Left cardiac atrium (tissue), 4 donors: Measurements from ENCODE around the gene FABP2. TPM values are rescaled to one million over a fixed set of nuclear protein-coding genes. Genes with fewer than 3 reads are reported as not detected.
A peak's percentile ranks its signal among the peaks of the same experiment; 100 is the strongest.
"Not testable (repeated sequence)": the region's sequence is repeated elsewhere in the genome, so short reads cannot be mapped to it uniquely, and the experiment has no call there.

ENCODE experiments used
- ATAC-seq, 2 donors: fragments of 200-7000 bp; cut with Tn5 transposase; one replicate each; pipeline ENCODE4 v1.9.1; 2020; ENCODE audit warnings: mild to moderate bottlenecking in 2 of 2, moderate library complexity in 2 of 2
- DNase-seq: peaks from one replicate; pipeline ENCODE4 v3.0.0-alpha.2; 2020
- intact Hi-C, 2 donors: fragments of 100-400 bp; cut with DNase I; formaldehyde crosslinking; loops; one replicate each; pipeline versions ENCODE4 v1.14.1 to v1.15.1; 2022 to 2023
- long read RNA-seq: library from polyadenylated mRNA; unstranded; transcript quantifications from one replicate; pipeline ENCODE4 v2.0.0, GENCODE V29; 2021
- total RNA-seq, 2 donors: library from RNA; stranded (reverse); fragmentation: NEBNext Ultra II Directional; extraction: Animal tissue kit (Norgen Biotek cat#: 25700); gene quantifications; one replicate each; pipeline ENCODE4 v1.2.1, GENCODE V29; 2021
- donor health status: DM: no; HTN: yes; CAD: no.
- donor health status: DM: no; HTN: yes; CAD: no; lungs with severe emphysema.
- donor health status: DM: yes; HTN: yes; CAD: no.
- donor health status: Dilated cardiomyopathy.

The FABP2 gene
- not detected for total RNA-seq
- long read RNA-seq = 0 reads

GRCh38 chr4:119321921-119322687 is at the start of gene FABP2:
FABP2 (minus strand) TSS chr4:119322138; CDS start chr4:119322102, 36 bp downstream.
- intact Hi-C loops = no loop called here
- ATAC-seq (no peak), DNase-seq (no peak)

GRCh38 chr4:119370951-119371683 is 49.2 kb upstream of the FABP2 start:
- intact Hi-C loops, DNase-seq: not testable (repeated sequence)
- ATAC-seq = peak; percentile 75 to 93

- DNase-seq, intact Hi-C loops: not testable (repeated sequence)
- peak; percentile 38 to 42 for ATAC-seq
Measured at GRCh38 chr4:119370392-119370791, 48.5 kb upstream of the FABP2 start.

GRCh38 chr4:119366802-119367201 is 44.9 kb upstream of the FABP2 start:
- DNase-seq, ATAC-seq, intact Hi-C loops: not testable (repeated sequence)

- DNase-seq, intact Hi-C loops, ATAC-seq: not testable (repeated sequence)
Measured at GRCh38 chr4:119364203-119364602, 42.3 kb upstream of the FABP2 start.

GRCh38 chr4:119363372-119363771 is 41.4 kb upstream of the FABP2 start:
- DNase-seq, intact Hi-C loops, ATAC-seq: not testable (repeated sequence)

- ATAC-seq = peak in 1 of 2 donors; percentile 34
- DNase-seq, intact Hi-C loops: not testable (repeated sequence)
Measured at GRCh38 chr4:119362413-119362812, 40.5 kb upstream of the FABP2 start.

GRCh38 chr4:119359873-119360272 is 37.9 kb upstream of the FABP2 start:
- ATAC-seq, intact Hi-C loops, DNase-seq: not testable (repeated sequence)

GRCh38 chr4:119356796-119357195 is 34.9 kb upstream of the FABP2 start:
- ATAC-seq, DNase-seq, intact Hi-C loops: not testable (repeated sequence)

- intact Hi-C loops = not testable (repeated sequence)
- peak in 1 of 2 donors; percentile 25 for ATAC-seq
Measured at GRCh38 chr4:119356041-119356440, 34.1 kb upstream of the FABP2 start.

GRCh38 chr4:119353364-119353763 is 31.4 kb upstream of the FABP2 start:
- ATAC-seq, DNase-seq, intact Hi-C loops: not testable (repeated sequence)

More at GRCh38 chr4:119356041-119356440, 34.1 kb upstream of the FABP2 start:
- not testable (repeated sequence) for DNase-seq

- ATAC-seq, intact Hi-C loops, DNase-seq: not testable (repeated sequence)
Measured at GRCh38 chr4:119348169-119348568, 26.2 kb upstream of the FABP2 start.

- DNase-seq, ATAC-seq, intact Hi-C loops: not testable (repeated sequence)
Measured at GRCh38 chr4:119343293-119343692, 21.4 kb upstream of the FABP2 start.

- intact Hi-C loops, ATAC-seq, DNase-seq: not testable (repeated sequence)
Measured at GRCh38 chr4:119339895-119340294, 18.0 kb upstream of the FABP2 start.

- ATAC-seq (peak; percentile 27 to 64), DNase-seq (no peak)
- intact Hi-C loops = no loop called here
Measured at GRCh38 chr4:119337010-119337409, 15.1 kb upstream of the FABP2 start.

GRCh38 chr4:119336332-119336979 is 14.5 kb upstream of the FABP2 start:
- intact Hi-C loops, DNase-seq: not testable (repeated sequence)
- ATAC-seq = peak in 1 of 2 donors; percentile 38

GRCh38 chr4:119329835-119330620 is 8.1 kb upstream of the FABP2 start:
- DNase-seq = no peak
- intact Hi-C loops = no loop called here
- ATAC-seq = peak; percentile 60 to 82

- intact Hi-C loops = no loop called here
- DNase-seq (no peak), ATAC-seq (no peak)
Measured at GRCh38 chr4:119328695-119329094, 6.8 kb upstream of the FABP2 start.
